ENCODE data around the gene COPS2.
"Not testable (repeated sequence)": the region's sequence is repeated elsewhere in the genome, so short reads cannot be mapped to it uniquely, and the experiment has no call there.

COPS2 gene

GRCh38 chr15:49101536-49101935 is 53.9 kb downstream of the COPS2 start:
- DNase-seq: no peak

GRCh38 chr15:49096090-49096750 is 59.2 kb downstream of the COPS2 start:
- DNase-seq: no peak

- no peak for DNase-seq
Measured at GRCh38 chr15:49094923-49095322, 60.5 kb downstream of the COPS2 start.

- no peak for DNase-seq
Measured at GRCh38 chr15:49093252-49094105, 61.9 kb downstream of the COPS2 start.

- DNase-seq: no peak
Measured at GRCh38 chr15:49088996-49089395, 66.4 kb downstream of the COPS2 start.

- no peak for DNase-seq
Measured at GRCh38 chr15:49085696-49086459, 69.5 kb downstream of the COPS2 start.

GRCh38 chr15:49084285-49084570 is 71.2 kb downstream of the COPS2 start:
- DNase-seq: no peak

GRCh38 chr15:49083401-49084284 is 71.8 kb downstream of the COPS2 start:
- DNase-seq: no peak

- DNase-seq: no peak
Measured at GRCh38 chr15:49082960-49083359, 72.4 kb downstream of the COPS2 start.

GRCh38 chr15:49079340-49080039 is 75.9 kb downstream of the COPS2 start:
- DNase-seq: no peak

GRCh38 chr15:49075881-49076280 is 79.5 kb downstream of the COPS2 start:
- DNase-seq: no peak

- DNase-seq: not testable (repeated sequence)
Measured at GRCh38 chr15:49074589-49075287, 80.7 kb downstream of the COPS2 start.

Measured in central memory CD4-positive, alpha-beta T cell (primary cell).